ENCODE data around the gene HYAL1.
"Not testable (repeated sequence)": the region's sequence is repeated elsewhere in the genome, so short reads cannot be mapped to it uniquely, and the experiment has no call there.

The HYAL1 gene

GRCh38 chr3:50278880-50279224 lies 24.5 kb downstream of the HYAL1 start, which contains the start of gene LSMEM2:
Gene LSMEM2, plus strand, starts transcription at chr3:50279087. Its CDS starts 27 bp downstream, at chr3:50279114.
- 80 to 86% methylated on average over 2 of the region's 2 CpGs for WGBS, 2 experiments
- Histone ChIP-seq H3K27me3 (ENCODE audit: control insufficient read depth, insufficient read depth, low read length, poor library complexity, severe bottlenecking) (peaks cover 27% of the 10 kb centered on the region), H3K4me3 (ENCODE audit: insufficient read depth, low read depth, low read length) (no peak within 1 kb of the TSS), H3K9me3 (ENCODE audit: control insufficient read depth, low read length) (no peaks in the 10 kb centered on the region), H3K36me3 (ENCODE audit: control insufficient read depth, insufficient read depth, low read length) (no peaks in the 10 kb centered on the region), H3K4me1 (ENCODE audit: control insufficient read depth, insufficient read depth, low read length) (peaks cover 7% of the 10 kb centered on the region), H3K27ac (ENCODE audit: insufficient read depth, low read depth, low read length, poor library complexity, severe bottlenecking) (no peak within 1 kb of the TSS)

- no peaks in the 10 kb centered on the region for H3K36me3 ChIP-seq (ENCODE audit: control insufficient read depth, insufficient read depth, low read length)
- peaks cover 7% of the 10 kb centered on the region for H3K4me1 ChIP-seq (ENCODE audit: control insufficient read depth, insufficient read depth, low read length)
- no peaks in the 10 kb centered on the region for H3K9me3 ChIP-seq (ENCODE audit: control insufficient read depth, low read length)
- H3K27ac ChIP-seq (ENCODE audit: insufficient read depth, low read depth, low read length, poor library complexity, severe bottlenecking): no peak overlapping the region
- H3K27me3 ChIP-seq (ENCODE audit: control insufficient read depth, insufficient read depth, low read length, poor library complexity, severe bottlenecking): peaks cover 32% of the 10 kb centered on the region
- H3K4me3 ChIP-seq (ENCODE audit: insufficient read depth, low read depth, low read length): no peak overlapping the region
- 87 to 92% methylated on average over 4 of the region's 4 CpGs for WGBS, 2 experiments
Measured at GRCh38 chr3:50278123-50278879, 25.1 kb downstream of the HYAL1 start.

DNA sequence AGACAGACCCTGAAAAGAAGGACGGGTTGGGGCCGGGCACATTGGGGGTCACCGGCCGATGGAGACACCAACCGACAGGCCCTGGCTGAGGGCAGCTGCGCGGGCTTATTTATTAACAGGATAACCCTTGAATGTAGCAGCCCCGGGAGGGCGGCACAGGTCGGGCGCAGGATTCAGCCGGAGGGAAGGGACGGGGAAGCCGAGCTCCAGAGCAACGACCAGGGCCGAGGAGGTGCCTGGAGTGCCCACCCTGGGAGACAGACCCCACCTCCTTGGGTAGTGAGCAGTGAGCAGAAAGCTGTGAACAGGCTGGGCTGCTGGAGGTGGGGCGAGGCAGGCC lies 26.6 kb downstream of the HYAL1 start:
- Histone ChIP-seq H3K4me1 (ENCODE audit: control insufficient read depth, insufficient read depth, low read length) (peaks cover 7% of the 10 kb centered on the region), H3K27me3 (ENCODE audit: control insufficient read depth, insufficient read depth, low read length, poor library complexity, severe bottlenecking) (peaks cover 37% of the 10 kb centered on the region), H3K27ac (ENCODE audit: insufficient read depth, low read depth, low read length, poor library complexity, severe bottlenecking) (no peak overlapping the region), H3K4me3 (ENCODE audit: insufficient read depth, low read depth, low read length) (no peak overlapping the region), H3K9me3 (ENCODE audit: control insufficient read depth, low read length) (no peaks in the 10 kb centered on the region), H3K36me3 (ENCODE audit: control insufficient read depth, insufficient read depth, low read length) (no peaks in the 10 kb centered on the region)
- 92 to 94% methylated on average over 17 of the region's 17 CpGs for WGBS, 2 experiments

- H3K36me3 ChIP-seq (ENCODE audit: control insufficient read depth, insufficient read depth, low read length): no peaks in the 10 kb centered on the region
- H3K4me1 ChIP-seq (ENCODE audit: control insufficient read depth, insufficient read depth, low read length): peaks cover 7% of the 10 kb centered on the region
- H3K27ac ChIP-seq (ENCODE audit: insufficient read depth, low read depth, low read length, poor library complexity, severe bottlenecking): no peak overlapping the region
- peak overlapping the region; percentile 27 for H3K4me3 ChIP-seq (ENCODE audit: insufficient read depth, low read depth, low read length)
- H3K9me3 ChIP-seq (ENCODE audit: control insufficient read depth, low read length): no peaks in the 10 kb centered on the region
- 85 to 86% methylated on average over 79 of the region's 79 CpGs for WGBS, 2 experiments
- peaks cover 37% of the 10 kb centered on the region for H3K27me3 ChIP-seq (ENCODE audit: control insufficient read depth, insufficient read depth, low read length, poor library complexity, severe bottlenecking)
Measured at GRCh38 chr3:50275996-50276761, 27.2 kb downstream of the HYAL1 start.

DNA sequence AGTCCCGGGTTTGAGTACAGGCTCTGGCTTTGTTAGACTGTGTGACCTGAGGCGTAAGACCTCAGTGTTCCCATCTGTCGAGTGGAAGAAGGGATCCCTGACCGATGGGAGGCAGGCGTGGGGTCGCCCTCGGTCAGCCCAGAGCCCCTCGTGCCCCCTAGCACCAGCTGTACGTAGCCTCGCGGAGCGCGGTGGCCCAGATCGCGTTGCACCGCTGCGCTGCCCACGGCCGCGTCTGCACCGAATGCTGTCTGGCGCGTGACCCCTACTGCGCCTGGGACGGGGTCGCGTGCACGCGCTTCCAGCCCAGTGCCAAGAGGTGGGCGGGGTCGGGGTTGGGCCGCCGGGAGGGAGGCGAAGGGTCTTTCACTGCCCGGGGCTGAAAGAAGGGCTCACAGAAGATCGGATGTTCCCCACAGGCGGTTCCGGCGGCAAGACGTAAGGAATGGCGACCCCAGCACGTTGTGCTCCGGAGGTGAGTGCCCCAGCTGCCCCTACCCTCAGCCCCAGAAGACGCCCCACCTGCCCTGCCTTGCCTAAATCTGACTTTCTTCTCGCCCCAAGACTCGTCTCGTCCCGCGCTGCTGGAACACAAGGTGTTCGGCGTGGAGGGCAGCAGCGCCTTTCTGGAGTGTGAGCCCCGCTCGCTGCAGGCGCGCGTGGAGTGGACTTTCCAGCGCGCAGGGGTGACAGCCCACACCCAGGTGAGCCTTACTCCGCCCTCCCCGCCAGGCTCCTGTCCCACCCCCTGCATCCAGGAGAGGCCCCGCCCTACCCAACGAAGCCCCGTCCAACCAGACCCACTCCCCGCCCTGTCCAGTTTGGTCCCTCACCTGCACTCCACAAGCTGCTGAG lies 28.0 kb downstream of the HYAL1 start:
- 17 to 19% methylated on average over 65 of the region's 65 CpGs for WGBS, 2 experiments
- no peaks in the 10 kb centered on the region for H3K9me3 ChIP-seq (ENCODE audit: control insufficient read depth, low read length)
- peaks cover 7% of the 10 kb centered on the region for H3K4me1 ChIP-seq (ENCODE audit: control insufficient read depth, insufficient read depth, low read length)
- H3K27me3 ChIP-seq (ENCODE audit: control insufficient read depth, insufficient read depth, low read length, poor library complexity, severe bottlenecking): peaks cover 37% of the 10 kb centered on the region
- H3K4me3 ChIP-seq (ENCODE audit: insufficient read depth, low read depth, low read length): peak overlapping the region; percentile 27
- no peaks in the 10 kb centered on the region for H3K36me3 ChIP-seq (ENCODE audit: control insufficient read depth, insufficient read depth, low read length)
- H3K27ac ChIP-seq (ENCODE audit: insufficient read depth, low read depth, low read length, poor library complexity, severe bottlenecking): no peak overlapping the region

DNA sequence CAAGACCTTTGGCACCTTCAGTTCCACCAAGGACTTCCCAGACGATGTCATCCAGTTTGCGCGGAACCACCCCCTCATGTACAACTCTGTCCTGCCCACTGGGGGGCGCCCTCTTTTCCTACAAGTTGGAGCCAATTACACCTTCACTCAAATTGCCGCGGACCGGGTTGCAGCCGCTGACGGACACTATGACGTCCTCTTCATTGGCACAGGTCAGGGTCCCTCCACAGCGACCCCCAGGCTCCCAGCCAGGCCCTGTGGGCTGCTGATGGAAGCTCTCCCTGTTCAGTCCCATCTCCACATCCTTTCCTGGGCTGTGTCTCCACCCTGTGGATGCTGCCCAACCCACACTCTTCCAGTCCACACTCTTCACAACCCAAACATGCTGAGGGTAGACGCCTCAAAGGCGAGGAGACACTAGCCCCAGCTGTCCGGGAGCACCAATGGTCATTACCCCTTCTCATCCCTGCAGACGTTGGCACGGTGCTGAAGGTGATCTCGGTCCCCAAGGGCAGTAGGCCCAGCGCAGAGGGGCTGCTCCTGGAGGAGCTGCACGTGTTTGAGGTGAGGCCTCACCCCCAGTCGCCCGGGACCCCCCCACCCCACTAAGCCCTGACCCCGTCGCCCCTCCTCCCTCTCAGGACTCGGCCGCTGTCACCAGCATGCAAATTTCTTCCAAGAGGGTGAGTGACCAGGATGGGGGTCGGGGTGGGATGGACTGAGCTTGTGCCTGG lies 28.8 kb downstream of the HYAL1 start:
- WGBS, 2 experiments: 16 to 17% methylated on average over 26 of the region's 26 CpGs
- Histone ChIP-seq H3K4me3 (ENCODE audit: insufficient read depth, low read depth, low read length) (peak overlapping the region; percentile 27), H3K4me1 (ENCODE audit: control insufficient read depth, insufficient read depth, low read length) (peaks cover 14% of the 10 kb centered on the region), H3K27me3 (ENCODE audit: control insufficient read depth, insufficient read depth, low read length, poor library complexity, severe bottlenecking) (peaks cover 37% of the 10 kb centered on the region), H3K9me3 (ENCODE audit: control insufficient read depth, low read length) (no peaks in the 10 kb centered on the region), H3K36me3 (ENCODE audit: control insufficient read depth, insufficient read depth, low read length) (no peaks in the 10 kb centered on the region), H3K27ac (ENCODE audit: insufficient read depth, low read depth, low read length, poor library complexity, severe bottlenecking) (no peak overlapping the region)

DNA sequence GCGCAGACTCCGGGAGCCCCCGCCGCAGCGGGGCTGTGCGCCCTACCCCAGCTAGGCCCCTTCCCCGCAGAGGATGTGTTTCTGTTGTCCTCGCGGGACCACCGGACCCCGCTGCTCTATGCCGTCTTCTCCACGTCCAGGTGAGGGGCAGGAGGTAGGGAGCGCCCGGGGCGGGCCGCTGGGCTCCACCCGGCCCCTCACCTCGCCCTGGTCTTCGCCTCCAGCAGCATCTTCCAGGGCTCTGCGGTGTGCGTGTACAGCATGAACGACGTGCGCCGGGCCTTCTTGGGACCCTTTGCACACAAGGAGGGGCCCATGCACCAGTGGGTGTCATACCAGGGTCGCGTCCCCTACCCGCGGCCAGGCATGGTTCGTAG lies 29.7 kb downstream of the HYAL1 start:
- no peak overlapping the region for H3K27ac ChIP-seq (ENCODE audit: insufficient read depth, low read depth, low read length, poor library complexity, severe bottlenecking)
- H3K27me3 ChIP-seq (ENCODE audit: control insufficient read depth, insufficient read depth, low read length, poor library complexity, severe bottlenecking): peaks cover 37% of the 10 kb centered on the region
- no peak overlapping the region for H3K4me3 ChIP-seq (ENCODE audit: insufficient read depth, low read depth, low read length)
- H3K36me3 ChIP-seq (ENCODE audit: control insufficient read depth, insufficient read depth, low read length): no peaks in the 10 kb centered on the region
- peaks cover 22% of the 10 kb centered on the region for H3K4me1 ChIP-seq (ENCODE audit: control insufficient read depth, insufficient read depth, low read length)
- 80% methylated on average over 31 of the region's 31 CpGs for WGBS, 2 experiments
- no peaks in the 10 kb centered on the region for H3K9me3 ChIP-seq (ENCODE audit: control insufficient read depth, low read length)

DNA sequence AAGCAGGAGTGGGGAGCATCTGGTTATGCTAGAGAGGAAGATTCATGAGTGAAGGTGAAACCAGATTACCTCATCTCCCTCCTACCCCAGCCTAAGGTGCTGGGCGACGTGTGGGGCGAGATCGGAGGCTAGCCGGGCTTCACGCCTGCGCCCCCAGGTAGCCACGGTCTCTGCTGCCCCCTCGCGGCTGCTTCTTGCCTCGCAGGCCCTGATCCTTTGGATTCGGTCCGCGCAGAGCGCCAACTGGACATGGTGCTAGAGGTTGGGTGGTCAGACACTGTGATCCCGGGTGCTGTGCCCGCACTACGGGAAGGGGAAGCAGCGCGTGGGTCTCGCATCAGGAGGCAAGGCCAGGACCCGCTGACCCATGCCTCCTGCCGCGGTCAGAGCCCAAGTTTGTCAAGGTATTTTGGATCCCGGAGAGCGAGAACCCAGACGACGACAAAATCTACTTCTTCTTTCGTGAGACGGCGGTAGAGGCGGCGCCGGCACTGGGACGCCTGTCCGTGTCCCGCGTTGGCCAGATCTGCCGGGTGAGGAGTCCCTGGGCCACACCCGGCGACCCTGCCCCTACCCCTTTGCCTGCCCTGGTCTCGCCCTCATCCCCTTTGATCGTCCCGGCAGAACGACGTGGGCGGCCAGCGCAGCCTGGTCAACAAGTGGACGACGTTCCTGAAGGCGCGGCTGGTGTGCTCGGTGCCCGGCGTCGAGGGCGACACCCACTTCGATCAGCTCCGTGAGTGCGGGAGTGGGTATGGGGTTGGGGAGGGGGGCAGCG lies 30.3 kb downstream of the HYAL1 start:
- WGBS, 2 experiments: 19 to 22% methylated on average over 61 of the region's 61 CpGs
- Histone ChIP-seq H3K27ac (ENCODE audit: insufficient read depth, low read depth, low read length, poor library complexity, severe bottlenecking) (no peak overlapping the region), H3K4me1 (ENCODE audit: control insufficient read depth, insufficient read depth, low read length) (peaks cover 28% of the 10 kb centered on the region), H3K4me3 (ENCODE audit: insufficient read depth, low read depth, low read length) (no peak overlapping the region), H3K36me3 (ENCODE audit: control insufficient read depth, insufficient read depth, low read length) (no peaks in the 10 kb centered on the region), H3K27me3 (ENCODE audit: control insufficient read depth, insufficient read depth, low read length, poor library complexity, severe bottlenecking) (peaks cover 37% of the 10 kb centered on the region), H3K9me3 (ENCODE audit: control insufficient read depth, low read length) (no peaks in the 10 kb centered on the region)

GRCh38 chr3:50272538-50272910 lies 30.9 kb downstream of the HYAL1 start:
- 89 to 92% methylated on average over 6 to 7 of the region's 10 CpGs for WGBS, 2 experiments
- Histone ChIP-seq H3K4me1 (ENCODE audit: control insufficient read depth, insufficient read depth, low read length) (peaks cover 34% of the 10 kb centered on the region), H3K27me3 (ENCODE audit: control insufficient read depth, insufficient read depth, low read length, poor library complexity, severe bottlenecking) (peaks cover 37% of the 10 kb centered on the region)
- H3K36me3 ChIP-seq (ENCODE audit: control insufficient read depth, insufficient read depth, low read length); H3K27ac ChIP-seq (ENCODE audit: insufficient read depth, low read depth, low read length, poor library complexity, severe bottlenecking); H3K4me3 ChIP-seq (ENCODE audit: insufficient read depth, low read depth, low read length); H3K9me3 ChIP-seq (ENCODE audit: control insufficient read depth, low read length): not testable (repeated sequence)
